Breast epithelium (tissue), 3 donors: Measurements from ENCODE around the gene TMPRSS6.

Experiments
- CTCF ChIP-seq, 3 donors: fragments of 450-650 bp; IDR thresholded peaks; one replicate each; pipeline ENCODE4 v1.5.1; 2016 to 2017; ENCODE audit warnings: antibody characterized with exemption in 3 of 3, mild to moderate bottlenecking in 3 of 3, moderate library complexity in 3 of 3
- POLR2A ChIP-seq: fragments of 450-650 bp; IDR thresholded peaks from one replicate; pipeline ENCODE4 v1.6.1; 2016; ENCODE audit warnings: antibody characterized with exemption, mild to moderate bottlenecking, moderate library complexity
- POLR2AphosphoS5 ChIP-seq, 3 donors: sonication (generic); formaldehyde crosslinking; IDR thresholded peaks; one replicate each; pipeline ENCODE4 v1.6.1; 2017; ENCODE audit warnings: antibody characterized with exemption in 3 of 3

DNA sequence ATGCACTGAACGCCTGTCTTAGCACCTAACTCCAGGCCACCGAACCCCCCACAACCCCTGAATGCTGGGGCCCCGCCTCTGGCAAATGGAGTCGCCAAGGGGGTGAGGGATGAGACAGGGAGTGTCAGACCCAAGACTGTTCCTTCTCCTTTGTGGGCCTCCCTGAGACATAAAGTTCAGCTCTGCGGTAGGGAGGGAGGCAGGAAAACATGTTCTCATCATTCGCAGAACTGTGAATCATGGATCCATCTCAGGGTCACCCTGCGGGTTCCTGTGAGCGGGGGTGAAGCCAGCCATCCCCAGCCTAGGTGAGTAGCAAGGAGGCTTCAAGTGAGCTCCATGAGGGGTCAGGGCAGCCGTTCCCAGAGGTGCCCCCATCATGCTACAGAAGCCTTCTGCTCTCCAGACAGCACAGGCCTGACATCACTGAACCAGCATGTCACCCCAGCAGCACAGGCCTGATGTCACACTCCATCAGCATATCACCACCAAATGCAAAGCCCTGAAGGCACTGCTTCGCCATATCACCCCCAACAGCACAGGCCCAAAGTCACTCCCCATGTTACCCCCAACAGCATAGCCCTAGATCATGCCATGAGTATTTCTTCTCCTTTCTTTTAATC lies 27.2 kb downstream of the TMPRSS6 start:
- no peak for TF ChIP-seq POLR2A
- TF ChIP-seq CTCF (IDR thresholded peaks at IDR 0.05): no peak
- no peak for TF ChIP-seq POLR2AphosphoS5 (IDR thresholded peaks at IDR 0.05)
